ENCODE measurements around the gene MT3.
"Not testable (repeated sequence)": the region's sequence is repeated elsewhere in the genome, so short reads cannot be mapped to it uniquely, and the experiment has no call there.

MT3 gene

GRCh38 chr16:56610017-56610608 is 20.8 kb downstream of the MT3 start:
- peak in 1 of 2 donors; percentile 28 for DNase-seq (ENCODE audit: low read depth in 2 of 2)

GRCh38 chr16:56610609-56611111 is 21.3 kb downstream of the MT3 start:
- DNase-seq (ENCODE audit: low read depth in 2 of 2), result no peak

GRCh38 chr16:56611281-56611833 is 22.0 kb downstream of the MT3 start:
- DNase-seq (ENCODE audit: low read depth in 2 of 2), result no peak

GRCh38 chr16:56613706-56614105 is 24.4 kb downstream of the MT3 start:
- no peak for DNase-seq (ENCODE audit: low read depth in 2 of 2)

- no peak for DNase-seq (ENCODE audit: low read depth in 2 of 2)
Observed at GRCh38 chr16:56614549-56614991, 25.2 kb downstream of the MT3 start.

GRCh38 chr16:56615353-56615752 is 26.0 kb downstream of the MT3 start:
- DNase-seq (ENCODE audit: low read depth in 2 of 2), result no peak

GRCh38 chr16:56616608-56617211 is 27.4 kb downstream of the MT3 start:
- DNase-seq (ENCODE audit: low read depth in 2 of 2), result no peak

- DNase-seq (ENCODE audit: low read depth in 2 of 2), result no peak
Observed at GRCh38 chr16:56617212-56618085, 28.1 kb downstream of the MT3 start.

GRCh38 chr16:56618138-56618537 is 28.8 kb downstream of the MT3 start:
- DNase-seq (ENCODE audit: low read depth in 2 of 2), result no peak

GRCh38 chr16:56620339-56620897 is 31.1 kb downstream of the MT3 start:
- DNase-seq (ENCODE audit: low read depth in 2 of 2), result no peak

GRCh38 chr16:56621665-56622445 is 32.5 kb downstream of the MT3 start:
- not testable (repeated sequence) for DNase-seq (ENCODE audit: low read depth in 2 of 2)

- not testable (repeated sequence) for DNase-seq (ENCODE audit: low read depth in 2 of 2)
Observed at GRCh38 chr16:56623184-56623583, 33.9 kb downstream of the MT3 start.

- no peak for DNase-seq (ENCODE audit: low read depth in 2 of 2)
Observed at GRCh38 chr16:56623637-56624036, 34.3 kb downstream of the MT3 start.

- DNase-seq (ENCODE audit: low read depth in 2 of 2), result no peak
Observed at GRCh38 chr16:56625140-56625942, 36.0 kb downstream of the MT3 start, which contains the start of gene MT1E. MT1E (plus strand) TSS chr16:56625781; CDS start chr16:56625852, 71 bp downstream.

- no peak for DNase-seq (ENCODE audit: low read depth in 2 of 2)
Observed at GRCh38 chr16:56625943-56626654, 36.8 kb downstream of the MT3 start.

- DNase-seq (ENCODE audit: low read depth in 2 of 2), result no peak
Observed at GRCh38 chr16:56626685-56627084, 37.4 kb downstream of the MT3 start.

- no peak for DNase-seq (ENCODE audit: low read depth in 2 of 2)
Observed at GRCh38 chr16:56628486-56629350, 39.4 kb downstream of the MT3 start.

GRCh38 chr16:56629531-56629930 is 40.2 kb downstream of the MT3 start:
- DNase-seq (ENCODE audit: low read depth in 2 of 2), result no peak

GRCh38 chr16:56630134-56630533 is 40.8 kb downstream of the MT3 start:
- no peak for DNase-seq (ENCODE audit: low read depth in 2 of 2)
